ENCODE data around the gene SLC6A17.

DNA sequence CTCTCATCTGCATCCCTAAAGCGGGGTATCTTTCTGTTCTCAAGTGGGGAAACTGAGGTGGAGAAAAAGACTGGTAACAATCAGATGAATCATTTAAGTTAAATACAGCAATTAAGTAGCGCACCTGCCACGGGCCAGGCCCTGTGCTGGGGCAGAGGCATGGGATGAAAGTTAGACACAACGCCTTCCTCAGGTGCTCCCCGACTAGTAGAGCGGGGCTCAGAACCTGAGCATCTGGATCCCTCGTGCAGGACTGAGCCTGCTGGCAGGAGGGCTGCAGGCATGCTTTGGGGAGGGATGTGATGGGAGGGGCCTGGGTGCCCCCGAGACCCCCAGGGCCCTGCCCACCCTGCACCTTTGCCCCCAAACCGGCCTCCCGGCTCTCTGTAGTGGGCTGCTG is 44.9 kb downstream of the SLC6A17 start:
- TF ChIP-seq, protein P1, sequence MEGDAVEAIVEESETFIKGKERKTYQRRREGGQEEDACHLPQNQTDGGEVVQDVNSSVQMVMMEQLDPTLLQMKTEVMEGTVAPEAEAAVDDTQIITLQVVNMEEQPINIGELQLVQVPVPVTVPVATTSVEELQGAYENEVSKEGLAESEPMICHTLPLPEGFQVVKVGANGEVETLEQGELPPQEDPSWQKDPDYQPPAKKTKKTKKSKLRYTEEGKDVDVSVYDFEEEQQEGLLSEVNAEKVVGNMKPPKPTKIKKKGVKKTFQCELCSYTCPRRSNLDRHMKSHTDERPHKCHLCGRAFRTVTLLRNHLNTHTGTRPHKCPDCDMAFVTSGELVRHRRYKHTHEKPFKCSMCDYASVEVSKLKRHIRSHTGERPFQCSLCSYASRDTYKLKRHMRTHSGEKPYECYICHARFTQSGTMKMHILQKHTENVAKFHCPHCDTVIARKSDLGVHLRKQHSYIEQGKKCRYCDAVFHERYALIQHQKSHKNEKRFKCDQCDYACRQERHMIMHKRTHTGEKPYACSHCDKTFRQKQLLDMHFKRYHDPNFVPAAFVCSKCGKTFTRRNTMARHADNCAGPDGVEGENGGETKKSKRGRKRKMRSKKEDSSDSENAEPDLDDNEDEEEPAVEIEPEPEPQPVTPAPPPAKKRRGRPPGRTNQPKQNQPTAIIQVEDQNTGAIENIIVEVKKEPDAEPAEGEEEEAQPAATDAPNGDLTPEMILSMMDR (IDR thresholded peaks at IDR 0.05; ENCODE audit: insufficient read depth, low read length), result no peak
- TF ChIP-seq POLR2AphosphoS5 (IDR thresholded peaks at IDR 0.05; ENCODE audit: low read depth), result no peak
- TF ChIP-seq, protein P2, sequence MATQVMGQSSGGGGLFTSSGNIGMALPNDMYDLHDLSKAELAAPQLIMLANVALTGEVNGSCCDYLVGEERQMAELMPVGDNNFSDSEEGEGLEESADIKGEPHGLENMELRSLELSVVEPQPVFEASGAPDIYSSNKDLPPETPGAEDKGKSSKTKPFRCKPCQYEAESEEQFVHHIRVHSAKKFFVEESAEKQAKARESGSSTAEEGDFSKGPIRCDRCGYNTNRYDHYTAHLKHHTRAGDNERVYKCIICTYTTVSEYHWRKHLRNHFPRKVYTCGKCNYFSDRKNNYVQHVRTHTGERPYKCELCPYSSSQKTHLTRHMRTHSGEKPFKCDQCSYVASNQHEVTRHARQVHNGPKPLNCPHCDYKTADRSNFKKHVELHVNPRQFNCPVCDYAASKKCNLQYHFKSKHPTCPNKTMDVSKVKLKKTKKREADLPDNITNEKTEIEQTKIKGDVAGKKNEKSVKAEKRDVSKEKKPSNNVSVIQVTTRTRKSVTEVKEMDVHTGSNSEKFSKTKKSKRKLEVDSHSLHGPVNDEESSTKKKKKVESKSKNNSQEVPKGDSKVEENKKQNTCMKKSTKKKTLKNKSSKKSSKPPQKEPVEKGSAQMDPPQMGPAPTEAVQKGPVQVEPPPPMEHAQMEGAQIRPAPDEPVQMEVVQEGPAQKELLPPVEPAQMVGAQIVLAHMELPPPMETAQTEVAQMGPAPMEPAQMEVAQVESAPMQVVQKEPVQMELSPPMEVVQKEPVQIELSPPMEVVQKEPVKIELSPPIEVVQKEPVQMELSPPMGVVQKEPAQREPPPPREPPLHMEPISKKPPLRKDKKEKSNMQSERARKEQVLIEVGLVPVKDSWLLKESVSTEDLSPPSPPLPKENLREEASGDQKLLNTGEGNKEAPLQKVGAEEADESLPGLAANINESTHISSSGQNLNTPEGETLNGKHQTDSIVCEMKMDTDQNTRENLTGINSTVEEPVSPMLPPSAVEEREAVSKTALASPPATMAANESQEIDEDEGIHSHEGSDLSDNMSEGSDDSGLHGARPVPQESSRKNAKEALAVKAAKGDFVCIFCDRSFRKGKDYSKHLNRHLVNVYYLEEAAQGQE (IDR thresholded peaks at IDR 0.05; ENCODE audit: insufficient replicate concordance, low read depth), result no peak
